IMR-90 (cell line): Measurements from ENCODE around the gene SLC9A3.

Experiments
- BHLHE40 ChIP-seq: fragments of 150-350 bp; IDR thresholded peaks from 2 replicates; pipeline ENCODE4 v1.6.1; 2016; ENCODE audit warnings: mild to moderate bottlenecking, low read depth, low read length
- CEBPB ChIP-seq: IDR thresholded peaks from 2 replicates; pipeline ENCODE4 v1.6.1; 2012; ENCODE audit warnings: low read depth, low read length, improper control_type of control experiment
- CHD1 ChIP-seq: IDR thresholded peaks from 2 replicates; pipeline ENCODE4 v1.6.1; 2012; ENCODE audit warnings: low read depth, low read length, improper control_type of control experiment
- MAFK ChIP-seq: IDR thresholded peaks from 2 replicates; pipeline ENCODE4 v1.6.1; 2012; ENCODE audit warnings: low read depth, low read length, improper control_type of control experiment
- MAZ ChIP-seq: IDR thresholded peaks from 2 replicates; pipeline ENCODE4 v1.6.1; 2012; ENCODE audit warnings: low read depth, mild to moderate bottlenecking, low read length, improper control_type of control experiment, moderate library complexity, borderline replicate concordance
- MXI1 ChIP-seq: IDR thresholded peaks from 2 replicates; pipeline ENCODE4 v1.6.1; 2012; ENCODE audit warnings: low read depth, mild to moderate bottlenecking, low read length, moderate library complexity, borderline replicate concordance
- POLR2A ChIP-seq: IDR thresholded peaks from 2 replicates; pipeline ENCODE4 v1.6.1; 2012; ENCODE audit warnings: mild to moderate bottlenecking, low read depth, low read length
- RAD21 ChIP-seq: IDR thresholded peaks from 2 replicates; pipeline ENCODE4 v1.6.1; 2012; ENCODE audit warnings: low read length, improper control_type of control experiment
- RCOR1 ChIP-seq: IDR thresholded peaks from 2 replicates; pipeline ENCODE4 v1.6.1; 2012; ENCODE audit warnings: mild to moderate bottlenecking, low read length, improper control_type of control experiment; ENCODE audit not compliant: insufficient replicate concordance
- RFX5 ChIP-seq: IDR thresholded peaks from 2 replicates; pipeline ENCODE4 v1.8.0; 2012; ENCODE audit warnings: low read depth, mild to moderate bottlenecking, low read length, moderate library complexity
- TF ChIP-seq, protein P1 (sequence below): conservative IDR thresholded peaks from 2 replicates; pipeline ENCODE4 v1.5.1; 2012; ENCODE audit warnings: mild to moderate bottlenecking, low read depth, low read length, improper control_type of control experiment
- TF ChIP-seq, protein P2 (sequence below): fragments of 150-350 bp; IDR thresholded peaks from 2 replicates; pipeline ENCODE4 v1.6.1; 2016; ENCODE audit warnings: low read depth, mild to moderate bottlenecking, low read length, moderate library complexity, borderline replicate concordance
- TF ChIP-seq, protein P3 (sequence below): fragments of 150-350 bp; IDR thresholded peaks from 2 replicates; pipeline ENCODE4 v1.6.1; 2017; ENCODE audit warnings: mild to moderate bottlenecking, antibody characterized with exemption, low read length, low read depth

DNA sequence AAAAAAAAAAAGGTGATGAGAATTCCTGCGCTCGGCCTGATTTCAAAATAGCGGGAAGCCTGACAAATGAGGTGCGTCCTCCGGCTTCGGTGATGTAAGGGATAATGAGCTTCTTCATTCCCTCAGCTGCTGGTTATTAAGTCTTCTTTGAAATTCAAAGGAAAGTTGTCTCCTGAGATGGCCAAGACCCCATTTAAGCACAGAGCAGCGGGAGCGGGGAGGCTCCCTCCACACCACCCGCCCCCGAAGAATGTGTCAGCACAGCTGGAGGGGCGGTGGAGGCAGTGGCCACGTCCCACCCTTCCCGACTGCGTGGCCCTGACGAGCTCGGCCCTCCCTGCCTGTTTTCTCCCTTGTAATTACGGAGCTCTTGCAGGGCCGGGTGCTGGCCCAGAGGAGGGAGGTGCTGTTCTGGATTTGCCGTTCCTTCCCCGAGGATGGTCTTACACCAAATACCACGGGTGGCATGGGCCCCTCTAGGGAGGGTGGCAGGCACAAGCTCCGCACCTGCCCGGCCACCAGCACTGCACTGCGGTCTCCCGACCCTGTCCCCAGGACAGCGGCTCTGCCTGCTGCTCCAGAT is 31.0 kb downstream of the SLC9A3 start:
- no peak for TF ChIP-seq POLR2A
- TF ChIP-seq, protein P1, sequence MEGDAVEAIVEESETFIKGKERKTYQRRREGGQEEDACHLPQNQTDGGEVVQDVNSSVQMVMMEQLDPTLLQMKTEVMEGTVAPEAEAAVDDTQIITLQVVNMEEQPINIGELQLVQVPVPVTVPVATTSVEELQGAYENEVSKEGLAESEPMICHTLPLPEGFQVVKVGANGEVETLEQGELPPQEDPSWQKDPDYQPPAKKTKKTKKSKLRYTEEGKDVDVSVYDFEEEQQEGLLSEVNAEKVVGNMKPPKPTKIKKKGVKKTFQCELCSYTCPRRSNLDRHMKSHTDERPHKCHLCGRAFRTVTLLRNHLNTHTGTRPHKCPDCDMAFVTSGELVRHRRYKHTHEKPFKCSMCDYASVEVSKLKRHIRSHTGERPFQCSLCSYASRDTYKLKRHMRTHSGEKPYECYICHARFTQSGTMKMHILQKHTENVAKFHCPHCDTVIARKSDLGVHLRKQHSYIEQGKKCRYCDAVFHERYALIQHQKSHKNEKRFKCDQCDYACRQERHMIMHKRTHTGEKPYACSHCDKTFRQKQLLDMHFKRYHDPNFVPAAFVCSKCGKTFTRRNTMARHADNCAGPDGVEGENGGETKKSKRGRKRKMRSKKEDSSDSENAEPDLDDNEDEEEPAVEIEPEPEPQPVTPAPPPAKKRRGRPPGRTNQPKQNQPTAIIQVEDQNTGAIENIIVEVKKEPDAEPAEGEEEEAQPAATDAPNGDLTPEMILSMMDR: no peak
- TF ChIP-seq RCOR1: no peak
- TF ChIP-seq, protein P2, sequence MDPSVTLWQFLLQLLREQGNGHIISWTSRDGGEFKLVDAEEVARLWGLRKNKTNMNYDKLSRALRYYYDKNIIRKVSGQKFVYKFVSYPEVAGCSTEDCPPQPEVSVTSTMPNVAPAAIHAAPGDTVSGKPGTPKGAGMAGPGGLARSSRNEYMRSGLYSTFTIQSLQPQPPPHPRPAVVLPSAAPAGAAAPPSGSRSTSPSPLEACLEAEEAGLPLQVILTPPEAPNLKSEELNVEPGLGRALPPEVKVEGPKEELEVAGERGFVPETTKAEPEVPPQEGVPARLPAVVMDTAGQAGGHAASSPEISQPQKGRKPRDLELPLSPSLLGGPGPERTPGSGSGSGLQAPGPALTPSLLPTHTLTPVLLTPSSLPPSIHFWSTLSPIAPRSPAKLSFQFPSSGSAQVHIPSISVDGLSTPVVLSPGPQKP: no peak
- TF ChIP-seq, protein P3, sequence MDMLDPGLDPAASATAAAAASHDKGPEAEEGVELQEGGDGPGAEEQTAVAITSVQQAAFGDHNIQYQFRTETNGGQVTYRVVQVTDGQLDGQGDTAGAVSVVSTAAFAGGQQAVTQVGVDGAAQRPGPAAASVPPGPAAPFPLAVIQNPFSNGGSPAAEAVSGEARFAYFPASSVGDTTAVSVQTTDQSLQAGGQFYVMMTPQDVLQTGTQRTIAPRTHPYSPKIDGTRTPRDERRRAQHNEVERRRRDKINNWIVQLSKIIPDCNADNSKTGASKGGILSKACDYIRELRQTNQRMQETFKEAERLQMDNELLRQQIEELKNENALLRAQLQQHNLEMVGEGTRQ: no peak
- no peak for TF ChIP-seq MXI1
- no peak for TF ChIP-seq RAD21
- no peak; the same call in 1 of the 2 replicates for TF ChIP-seq MAZ
- no peak for TF ChIP-seq CEBPB
- TF ChIP-seq BHLHE40: no peak
- TF ChIP-seq CHD1: no peak
- TF ChIP-seq MAFK: no peak
- TF ChIP-seq RFX5: no peak
